ENCODE measurements around the gene CHDH.

CHDH gene

GRCh38 chr3:53807117-53807810 lies 39.0 kb downstream of the CHDH start:
- DNase-seq = no peak

GRCh38 chr3:53806182-53807116 lies 39.8 kb downstream of the CHDH start:
- no peak for DNase-seq

- no peak for DNase-seq
These were observed 40.6 kb downstream of the CHDH start for GRCh38 chr3:53805463-53806159.

- DNase-seq = no peak
These were observed 41.3 kb downstream of the CHDH start for GRCh38 chr3:53804697-53805462.

GRCh38 chr3:53803816-53804695 lies 42.2 kb downstream of the CHDH start:
- DNase-seq = no peak

GRCh38 chr3:53803124-53803815 lies 42.9 kb downstream of the CHDH start:
- no peak for DNase-seq

- DNase-seq = no peak
These were observed 43.9 kb downstream of the CHDH start for GRCh38 chr3:53802256-53802880.

- DNase-seq = no peak
These were observed 44.9 kb downstream of the CHDH start for GRCh38 chr3:53801319-53801718.

GRCh38 chr3:53800041-53800906 lies 45.9 kb downstream of the CHDH start:
- DNase-seq = no peak

- DNase-seq = no peak
These were observed 46.8 kb downstream of the CHDH start for GRCh38 chr3:53799338-53799865.

GRCh38 chr3:53798144-53798543 lies 48.1 kb downstream of the CHDH start:
- DNase-seq = no peak

- DNase-seq = no peak
These were observed 50.2 kb downstream of the CHDH start for GRCh38 chr3:53795789-53796560.

GRCh38 chr3:53795176-53795575 lies 51.0 kb downstream of the CHDH start:
- no peak for DNase-seq

GRCh38 chr3:53794597-53794996 lies 51.6 kb downstream of the CHDH start:
- no peak for DNase-seq

GRCh38 chr3:53792866-53793265 lies 53.4 kb downstream of the CHDH start:
- no peak for DNase-seq

- DNase-seq = no peak
These were observed 54.9 kb downstream of the CHDH start for GRCh38 chr3:53791317-53791716.

GRCh38 chr3:53790470-53790869 lies 55.7 kb downstream of the CHDH start:
- no peak for DNase-seq

- DNase-seq = no peak
These were observed 56.8 kb downstream of the CHDH start for GRCh38 chr3:53789459-53789858.

Measured in activated T-cell treated with anti-CD3 and anti-CD28 coated beads for 4 hours (primary cell).